Tibial artery (tissue), 4 donors: ENCODE data around the gene CYP27C1.
"Not testable (repeated sequence)": the region's sequence is repeated elsewhere in the genome, so short reads cannot be mapped to it uniquely, and the experiment has no call there.

Experiments
- DNase-seq, 2 donors: peaks; one replicate each; pipeline ENCODE4 v3.0.0-alpha.2; 2019
- H3K27ac ChIP-seq, 2 donors: fragments of 200-600 bp; sonication (generic) in 1 of 2; 1 replicate in 1 of 2; 2 replicates in 1 of 2; pipeline ENCODE4 v1.5.1; 2018 to 2019; ENCODE audit warnings: mild to moderate bottlenecking in 1 of 2
- H3K27me3 ChIP-seq, 2 donors: fragments of 200-600 bp; sonication (generic) in 1 of 2; one replicate each; pipeline versions ENCODE4 v1.5.1 to v1.6.0; 2016 to 2019
- H3K36me3 ChIP-seq, 3 donors: fragments of 200-600 bp; sonication (generic) in 2 of 3; one replicate each; pipeline ENCODE4 v1.5.1; 2016 to 2019; ENCODE audit warnings: mild to moderate bottlenecking in 2 of 3
- H3K4me1 ChIP-seq, 4 donors: fragments of 200-600 bp; sonication (generic) in 2 of 4; 1 replicate in 3 of 4; 2 replicates in 1 of 4; pipeline ENCODE4 v1.5.1; 2016 to 2019
- H3K4me3 ChIP-seq, 2 donors: fragments of 200-600 bp; sonication (generic) in 1 of 2; 1 replicate in 1 of 2; 2 replicates in 1 of 2; pipeline ENCODE4 v1.5.1; 2018 to 2019; ENCODE audit warnings: mild to moderate bottlenecking in 2 of 2
- H3K9me3 ChIP-seq, 3 donors: fragments of 200-600 bp; sonication (generic) in 1 of 3; one replicate each; pipeline ENCODE4 v1.5.1; 2016 to 2019
- intact Hi-C: fragments of 100-400 bp; cut with DNase I; formaldehyde crosslinking; loops from one replicate; pipeline ENCODE4 v1.15.0; 2023; ENCODE audit warnings: low total_unique reads
- TF ChIP-seq, protein P1 (sequence below), 2 experiments: fragments of 200-600 bp in 1 of 2; fragments of 450-650 bp in 1 of 2; IDR thresholded peaks; one replicate each; pipeline ENCODE4 v1.5.1; 2017 to 2019; ENCODE audit warnings: antibody characterized with exemption in 2 of 2, mild to moderate bottlenecking in 1 of 2, moderate library complexity in 1 of 2

The CYP27C1 gene

GRCh38 chr2:127255721-127256120, 35.6 kb upstream of the CYP27C1 start:
- H3K36me3 ChIP-seq, result peaks cover 40 to 50% (median 41%) of the 10 kb centered on the region in 3 donors
- no peak overlapping the region for H3K27ac ChIP-seq
- TF ChIP-seq, protein P1, sequence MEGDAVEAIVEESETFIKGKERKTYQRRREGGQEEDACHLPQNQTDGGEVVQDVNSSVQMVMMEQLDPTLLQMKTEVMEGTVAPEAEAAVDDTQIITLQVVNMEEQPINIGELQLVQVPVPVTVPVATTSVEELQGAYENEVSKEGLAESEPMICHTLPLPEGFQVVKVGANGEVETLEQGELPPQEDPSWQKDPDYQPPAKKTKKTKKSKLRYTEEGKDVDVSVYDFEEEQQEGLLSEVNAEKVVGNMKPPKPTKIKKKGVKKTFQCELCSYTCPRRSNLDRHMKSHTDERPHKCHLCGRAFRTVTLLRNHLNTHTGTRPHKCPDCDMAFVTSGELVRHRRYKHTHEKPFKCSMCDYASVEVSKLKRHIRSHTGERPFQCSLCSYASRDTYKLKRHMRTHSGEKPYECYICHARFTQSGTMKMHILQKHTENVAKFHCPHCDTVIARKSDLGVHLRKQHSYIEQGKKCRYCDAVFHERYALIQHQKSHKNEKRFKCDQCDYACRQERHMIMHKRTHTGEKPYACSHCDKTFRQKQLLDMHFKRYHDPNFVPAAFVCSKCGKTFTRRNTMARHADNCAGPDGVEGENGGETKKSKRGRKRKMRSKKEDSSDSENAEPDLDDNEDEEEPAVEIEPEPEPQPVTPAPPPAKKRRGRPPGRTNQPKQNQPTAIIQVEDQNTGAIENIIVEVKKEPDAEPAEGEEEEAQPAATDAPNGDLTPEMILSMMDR (IDR thresholded peaks at IDR 0.05), result no peak
- DNase-seq, result no peak
- H3K27me3 ChIP-seq, result no peaks in the 10 kb centered on the region
- H3K4me1 ChIP-seq, result no peaks in the 10 kb centered on the region
- no peaks in the 10 kb centered on the region for H3K9me3 ChIP-seq
- intact Hi-C loops, result no loop called here
- no peak overlapping the region for H3K4me3 ChIP-seq

DNA sequence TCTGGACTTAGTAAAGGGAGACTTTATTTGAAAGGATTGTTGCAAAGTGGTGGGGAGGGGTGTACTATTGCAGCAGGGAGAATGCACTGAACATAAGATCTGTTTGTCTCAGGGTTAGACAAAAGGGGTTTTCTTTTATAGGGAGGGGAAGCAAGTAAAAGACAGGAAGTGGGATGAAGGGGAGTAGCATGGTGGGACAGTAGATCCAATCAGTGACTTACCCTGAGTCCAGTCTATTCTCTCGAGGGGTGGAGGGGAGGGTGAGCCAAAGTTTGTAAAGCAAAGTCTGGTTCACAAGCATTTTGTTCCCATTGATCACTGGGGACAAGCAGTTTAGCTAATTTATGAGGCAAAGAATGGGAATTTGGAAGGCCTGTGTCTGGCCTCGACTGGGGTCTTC, 35.0 kb upstream of the CYP27C1 start:
- no peak overlapping the region for H3K4me3 ChIP-seq
- intact Hi-C loops, result no loop called here
- DNase-seq, result no peak
- peaks cover 35 to 44% (median 37%) of the 10 kb centered on the region in 3 donors for H3K36me3 ChIP-seq
- TF ChIP-seq, protein P1 (IDR thresholded peaks at IDR 0.05), result no peak
- no peaks in the 10 kb centered on the region for H3K4me1 ChIP-seq
- no peaks in the 10 kb centered on the region for H3K27me3 ChIP-seq
- no peaks in the 10 kb centered on the region for H3K9me3 ChIP-seq
- H3K27ac ChIP-seq, result no peak overlapping the region

GRCh38 chr2:127254386-127254981, 34.4 kb upstream of the CYP27C1 start:
- TF ChIP-seq, protein P1 (IDR thresholded peaks at IDR 0.05), result no peak
- Histone ChIP-seq H3K4me3 (no peak overlapping the region), H3K27ac (no peak overlapping the region), H3K9me3 (no peaks in the 10 kb centered on the region), H3K36me3 (peaks cover 28 to 38% (median 31%) of the 10 kb centered on the region in 3 donors), H3K4me1 (no peaks in the 10 kb centered on the region), H3K27me3 (no peaks in the 10 kb centered on the region)
- intact Hi-C loops, result no loop called here
- no peak for DNase-seq

DNA sequence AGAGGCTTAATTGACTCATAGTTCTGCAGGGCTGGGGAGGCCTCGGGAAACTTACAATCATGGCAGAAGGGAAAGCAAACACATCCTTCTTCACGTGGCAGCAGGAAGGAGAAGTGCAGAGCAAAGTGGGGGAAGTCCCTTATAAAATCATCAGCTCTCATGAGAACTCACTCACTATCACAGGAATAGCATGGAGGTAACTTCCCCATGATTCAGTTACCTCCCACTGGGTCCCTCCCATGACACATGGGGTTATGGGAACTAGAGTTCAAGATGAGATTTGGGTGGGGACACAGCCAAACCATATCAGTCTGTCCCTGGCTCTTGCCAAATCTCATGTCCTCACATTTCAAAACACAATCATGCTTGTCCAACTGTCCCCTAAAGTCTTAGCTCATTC, 21.1 kb upstream of the CYP27C1 start:
- H3K27me3 ChIP-seq, H3K36me3 ChIP-seq, H3K4me3 ChIP-seq, DNase-seq, H3K9me3 ChIP-seq, intact Hi-C loops, H3K4me1 ChIP-seq, H3K27ac ChIP-seq: not testable (repeated sequence)

- no peak for DNase-seq
- H3K4me1 ChIP-seq, result no peaks in the 10 kb centered on the region
- TF ChIP-seq, protein P1 (IDR thresholded peaks at IDR 0.05), result no peak
- no peaks in the 10 kb centered on the region for H3K36me3 ChIP-seq
- H3K27ac ChIP-seq, result no peak overlapping the region
- H3K9me3 ChIP-seq, result peaks cover 0 to 9% (median 0%) of the 10 kb centered on the region in 3 donors
- H3K4me3 ChIP-seq, result no peak overlapping the region
- intact Hi-C loops, result no loop called here
- H3K27me3 ChIP-seq, result no peaks in the 10 kb centered on the region
These were observed 19.3 kb upstream of the CYP27C1 start for GRCh38 chr2:127239395-127239794.

DNA sequence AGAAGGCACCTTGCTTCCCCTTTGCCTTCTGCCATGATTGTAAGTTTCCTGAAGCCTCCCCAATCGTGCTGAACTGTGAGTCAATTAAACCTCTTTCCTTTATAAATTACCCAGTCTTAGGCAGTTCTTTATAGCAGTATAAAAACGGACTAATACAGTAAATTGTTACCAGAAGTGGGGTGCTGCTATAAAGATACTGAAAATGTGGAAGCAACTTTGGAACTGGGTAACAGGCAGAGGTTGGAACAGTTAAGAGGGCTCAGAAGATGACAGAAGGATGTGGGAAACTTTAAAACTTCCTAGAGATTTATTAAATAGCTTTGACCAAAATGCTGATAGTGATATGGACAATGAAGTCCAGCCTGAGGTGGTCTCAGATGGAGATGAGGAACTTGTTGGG, 17.7 kb upstream of the CYP27C1 start:
- H3K36me3 ChIP-seq, DNase-seq, intact Hi-C loops, H3K9me3 ChIP-seq, H3K4me3 ChIP-seq, H3K27ac ChIP-seq, H3K27me3 ChIP-seq, H3K4me1 ChIP-seq: not testable (repeated sequence)
